ENCODE data around the gene USP32.
"Not testable (repeated sequence)": the region's sequence is repeated elsewhere in the genome, so short reads cannot be mapped to it uniquely, and the experiment has no call there.

USP32 gene

DNA sequence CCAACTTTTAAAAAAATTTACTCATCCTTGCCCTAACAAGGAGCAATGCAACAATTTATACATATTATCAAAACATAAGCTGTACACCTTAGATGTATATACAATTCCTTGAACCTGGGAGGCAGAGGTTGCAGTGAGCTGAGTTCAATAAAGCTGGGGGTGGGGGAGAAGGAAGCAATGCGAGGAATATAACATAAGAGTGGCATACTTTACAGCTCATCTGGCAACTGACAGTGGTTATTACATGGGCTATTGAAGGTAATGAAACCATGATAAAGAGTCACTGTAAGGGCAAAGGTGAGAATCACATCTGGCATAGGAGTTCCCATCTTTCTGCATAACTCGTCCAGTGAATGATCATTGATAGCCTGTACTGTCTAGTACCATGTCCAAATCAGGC is 198.5 kb downstream of the USP32 start:
- H3K4me3 ChIP-seq (ENCODE audit: control insufficient read depth, low read depth, low read length), result no peak overlapping the region
- no peak for TF ChIP-seq CTCF (IDR thresholded peaks at IDR 0.05; ENCODE audit: control insufficient read depth, insufficient read depth, low read depth, low read length, missing control alignments)

DNA sequence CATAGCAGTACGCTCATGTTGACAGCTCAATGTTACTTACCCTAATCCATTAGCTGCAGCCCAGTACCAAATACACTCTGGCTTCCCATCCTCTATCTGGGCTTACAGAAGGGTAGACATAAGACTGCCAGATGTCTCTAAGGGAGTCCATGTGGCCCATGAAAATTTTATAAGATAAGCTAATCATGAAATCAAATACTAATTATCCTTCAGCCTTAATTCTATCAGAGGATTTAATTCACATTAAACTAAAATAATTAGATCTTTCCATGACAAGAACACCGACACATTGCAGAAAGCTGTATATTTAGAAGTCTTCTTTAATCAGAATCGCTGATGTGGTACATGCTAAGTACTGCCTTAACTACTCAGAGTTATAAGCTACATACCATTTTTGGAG is 198.9 kb downstream of the USP32 start:
- not testable (repeated sequence) for H3K4me3 ChIP-seq (ENCODE audit: control insufficient read depth, low read depth, low read length); DNase-seq (ENCODE audit: low read depth)

More for the DNA sequence above, 198.5 kb downstream of the USP32 start:
- DNase-seq (ENCODE audit: low read depth), result no peak

DNA sequence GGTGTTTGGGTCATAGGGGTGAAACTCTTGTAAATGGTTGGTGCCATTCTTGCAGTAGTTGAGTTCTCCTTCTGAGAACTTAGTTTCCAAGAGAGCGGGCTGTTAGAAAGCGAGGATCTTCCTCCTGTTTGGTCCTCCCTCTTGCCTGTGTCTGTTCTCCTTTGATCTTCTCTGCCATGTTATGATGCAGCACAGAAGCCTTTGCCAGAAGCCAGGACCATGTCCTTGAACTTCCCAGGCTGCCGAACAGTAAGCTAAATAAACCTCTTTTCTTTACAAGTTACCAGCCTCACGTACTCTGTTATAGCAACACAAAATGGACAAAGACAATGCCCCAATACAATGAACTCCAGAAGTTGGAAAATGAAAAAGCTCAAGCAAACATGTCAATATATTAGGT is 201.9 kb downstream of the USP32 start:
- DNase-seq (ENCODE audit: low read depth); H3K4me3 ChIP-seq (ENCODE audit: control insufficient read depth, low read depth, low read length): not testable (repeated sequence)

- TF ChIP-seq CTCF (IDR thresholded peaks at IDR 0.05; ENCODE audit: control insufficient read depth, insufficient read depth, low read depth, low read length, missing control alignments), result no peak
- no peak for DNase-seq (ENCODE audit: low read depth)
- H3K4me3 ChIP-seq (ENCODE audit: control insufficient read depth, low read depth, low read length), result no peak overlapping the region
Measured at GRCh38 chr17:60188759-60189158, 203.2 kb downstream of the USP32 start.

GRCh38 chr17:60186846-60187745 is 204.8 kb downstream of the USP32 start:
- peak; percentile 56 for DNase-seq (ENCODE audit: low read depth)
- not testable (repeated sequence) for H3K4me3 ChIP-seq (ENCODE audit: control insufficient read depth, low read depth, low read length)

DNA sequence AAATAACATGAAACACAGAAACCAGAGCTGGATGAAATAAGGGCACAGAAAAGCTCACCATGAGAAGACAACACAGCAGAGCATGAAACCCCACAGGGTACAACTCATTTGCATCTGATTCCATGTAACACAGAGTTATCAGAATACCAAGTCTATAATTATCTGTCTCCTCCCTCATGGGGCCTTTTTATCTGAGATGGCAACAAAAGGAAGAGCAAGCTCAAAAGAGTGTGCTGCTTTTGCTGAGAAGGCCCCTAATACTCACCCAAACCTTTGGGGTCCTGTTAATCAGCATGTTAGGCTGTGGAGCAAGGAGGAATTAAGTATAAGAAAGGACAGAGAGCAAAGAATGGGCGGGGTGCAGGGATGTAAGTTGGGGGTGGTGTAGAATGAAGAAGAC is 205.6 kb downstream of the USP32 start:
- not testable (repeated sequence) for DNase-seq (ENCODE audit: low read depth); H3K4me3 ChIP-seq (ENCODE audit: control insufficient read depth, low read depth, low read length)

DNA sequence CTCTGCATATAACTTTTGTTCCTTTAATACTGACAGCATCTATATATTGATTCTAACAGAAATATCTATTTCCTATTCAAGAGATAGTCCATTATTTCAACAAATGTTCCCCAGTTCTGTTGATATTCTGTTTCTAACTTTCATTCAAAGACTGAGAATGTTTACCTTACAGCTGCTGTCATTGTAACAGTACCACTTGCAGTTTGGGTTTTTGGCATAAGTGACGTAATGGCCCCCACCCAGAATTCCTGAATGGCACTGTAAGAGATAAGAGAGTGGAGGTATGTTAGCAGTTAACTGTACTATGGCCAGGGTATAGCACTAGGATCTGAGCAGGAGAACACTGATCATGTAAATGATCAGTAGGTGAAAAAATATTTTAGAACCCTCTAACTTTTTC is 211.6 kb downstream of the USP32 start:
- not testable (repeated sequence) for DNase-seq (ENCODE audit: low read depth)

GRCh38 chr17:60178180-60178579 is 213.8 kb downstream of the USP32 start:
- DNase-seq (ENCODE audit: low read depth); H3K4me3 ChIP-seq (ENCODE audit: control insufficient read depth, low read depth, low read length): not testable (repeated sequence)

More for the DNA sequence above, 211.6 kb downstream of the USP32 start:
- not testable (repeated sequence) for H3K4me3 ChIP-seq (ENCODE audit: control insufficient read depth, low read depth, low read length)

DNA sequence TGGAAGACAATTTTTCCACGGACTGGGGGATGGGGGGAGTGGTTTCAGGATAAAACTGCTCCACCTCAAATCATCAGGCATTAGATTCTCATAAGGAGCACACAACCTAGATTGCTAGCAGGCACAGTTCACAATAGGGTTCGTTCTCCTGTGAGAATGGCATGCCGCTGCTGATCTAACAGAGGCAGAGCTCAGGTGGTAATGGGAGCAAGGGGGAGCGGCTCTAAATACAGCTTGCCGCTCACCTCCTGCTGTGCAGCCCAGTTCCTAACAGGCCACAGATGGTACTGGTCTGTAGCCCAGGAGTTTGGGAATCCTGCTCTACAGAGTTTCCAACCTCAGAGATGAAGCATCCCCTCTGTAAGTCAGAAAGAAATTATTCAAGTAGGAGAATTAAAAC is 215.2 kb downstream of the USP32 start:
- not testable (repeated sequence) for H3K4me3 ChIP-seq (ENCODE audit: control insufficient read depth, low read depth, low read length); DNase-seq (ENCODE audit: low read depth)

DNA sequence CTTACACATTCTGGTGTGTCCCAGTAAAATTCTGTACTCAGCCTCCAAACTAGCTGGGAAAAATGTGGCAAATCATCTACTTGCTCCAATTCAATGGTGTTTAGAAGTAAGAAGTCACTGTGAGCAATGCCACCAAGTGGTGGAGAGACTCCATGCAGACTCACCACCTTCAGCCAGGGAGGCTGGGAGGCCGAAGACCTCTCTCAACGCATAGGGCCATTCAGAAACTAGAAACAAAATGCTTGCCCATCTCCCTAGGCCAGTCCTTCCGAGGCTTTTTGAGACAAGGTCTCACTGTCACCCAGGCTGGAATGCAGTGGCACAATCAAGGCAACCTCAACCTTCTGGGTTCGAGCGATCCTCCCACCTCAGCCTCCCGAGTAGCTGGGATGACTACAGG is 217.2 kb downstream of the USP32 start:
- not testable (repeated sequence) for DNase-seq (ENCODE audit: low read depth); H3K4me3 ChIP-seq (ENCODE audit: control insufficient read depth, low read depth, low read length)
- peak; percentile 1 for TF ChIP-seq CTCF (IDR thresholded peaks at IDR 0.05; ENCODE audit: control insufficient read depth, insufficient read depth, low read depth, low read length, missing control alignments)

Measured in AG09309 (cell line).